ENCODE measurements around the gene HSD17B4.
"Not testable (repeated sequence)": the region's sequence is repeated elsewhere in the genome, so short reads cannot be mapped to it uniquely, and the experiment has no call there.

The HSD17B4 gene

DNA sequence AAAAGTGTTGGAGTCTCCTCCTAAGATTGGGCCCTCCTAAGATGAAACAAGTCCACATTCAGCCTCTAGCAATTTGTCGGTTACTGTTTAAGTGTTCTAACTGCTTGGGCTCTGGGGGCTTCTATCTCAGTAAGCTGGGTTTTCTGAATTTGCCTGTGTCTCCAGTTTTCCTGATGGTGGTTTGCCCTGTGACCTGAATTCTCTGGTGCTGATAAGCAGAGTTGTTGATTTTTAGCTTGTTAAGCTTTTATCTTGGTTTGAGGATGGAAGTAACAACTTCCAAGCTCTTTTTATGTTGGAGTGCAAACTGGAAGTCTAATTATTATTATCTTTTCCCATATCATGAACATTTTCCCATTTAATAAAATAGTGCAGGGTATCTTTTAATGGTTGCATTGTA, 30.9 kb downstream of the HSD17B4 start:
- no peak for DNase-seq

DNA sequence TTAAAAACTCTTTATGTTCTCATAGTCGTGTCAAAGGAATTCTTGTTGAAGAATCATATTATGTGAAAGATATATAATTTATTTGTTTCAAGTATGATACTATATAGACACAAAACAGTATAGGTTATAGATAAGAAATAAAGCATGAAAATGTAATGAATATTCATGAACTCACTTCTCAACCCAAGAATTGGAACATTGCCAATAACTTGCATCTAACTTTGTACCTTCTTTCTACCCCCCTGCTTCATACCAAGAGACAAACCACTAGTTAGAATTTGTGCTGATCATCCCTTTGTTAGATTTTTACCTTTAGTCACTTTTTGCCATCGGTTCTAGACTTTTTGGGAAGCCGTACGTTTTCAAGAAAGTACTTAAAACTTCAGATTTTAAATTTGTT, 32.6 kb downstream of the HSD17B4 start:
- no peak for DNase-seq

DNA sequence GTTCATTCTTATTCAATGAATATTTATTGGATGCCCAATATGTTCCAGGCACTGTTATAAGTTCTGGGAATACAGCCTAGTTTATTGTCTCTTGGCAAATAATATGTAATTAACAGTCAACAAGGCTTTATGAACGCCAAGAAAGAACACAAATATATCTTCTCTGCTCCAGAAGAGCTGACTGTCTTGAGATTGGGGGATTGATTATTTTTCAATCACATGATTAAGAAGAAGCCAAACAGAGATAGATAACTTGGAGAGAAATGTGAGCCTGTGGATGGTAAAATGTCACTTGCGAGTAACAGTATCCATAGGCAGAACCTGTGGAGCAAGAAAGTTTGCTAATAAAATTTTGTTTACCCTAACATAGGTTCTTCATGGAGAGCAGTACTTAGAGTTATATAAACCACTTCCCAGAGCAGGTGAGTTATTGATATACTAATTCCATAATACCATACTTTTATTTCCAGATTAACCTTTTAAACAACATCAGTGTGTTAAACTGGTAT, 49.4 kb downstream of the HSD17B4 start:
- DNase-seq: no peak

DNA sequence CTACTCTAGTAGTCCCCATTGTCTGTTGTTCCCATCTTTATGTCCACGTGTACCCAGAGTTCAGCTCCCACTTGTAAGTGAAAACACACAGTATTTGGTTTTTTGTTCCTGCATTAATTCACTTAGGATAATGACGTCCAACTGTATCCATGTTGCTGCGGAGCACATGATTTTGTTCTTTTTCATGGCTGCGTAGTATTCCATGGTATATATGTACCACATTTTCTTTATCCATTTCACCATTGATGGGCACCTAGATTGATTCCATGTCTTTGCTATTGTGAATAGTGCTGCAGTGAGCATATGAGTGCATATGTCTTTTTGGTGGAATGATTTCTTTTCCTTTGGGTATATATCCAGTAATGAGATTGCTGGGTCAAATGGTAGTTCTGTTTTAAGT, 51.6 kb downstream of the HSD17B4 start:
- not testable (repeated sequence) for DNase-seq

- DNase-seq: no peak
Measured at GRCh38 chr5:119512277-119512676, 60.0 kb downstream of the HSD17B4 start.

GRCh38 chr5:119515192-119515591, 62.9 kb downstream of the HSD17B4 start:
- DNase-seq: no peak

- DNase-seq: not testable (repeated sequence)
Measured at GRCh38 chr5:119517115-119517514, 64.8 kb downstream of the HSD17B4 start.

GRCh38 chr5:119521232-119521631, 68.9 kb downstream of the HSD17B4 start:
- DNase-seq: no peak

DNA sequence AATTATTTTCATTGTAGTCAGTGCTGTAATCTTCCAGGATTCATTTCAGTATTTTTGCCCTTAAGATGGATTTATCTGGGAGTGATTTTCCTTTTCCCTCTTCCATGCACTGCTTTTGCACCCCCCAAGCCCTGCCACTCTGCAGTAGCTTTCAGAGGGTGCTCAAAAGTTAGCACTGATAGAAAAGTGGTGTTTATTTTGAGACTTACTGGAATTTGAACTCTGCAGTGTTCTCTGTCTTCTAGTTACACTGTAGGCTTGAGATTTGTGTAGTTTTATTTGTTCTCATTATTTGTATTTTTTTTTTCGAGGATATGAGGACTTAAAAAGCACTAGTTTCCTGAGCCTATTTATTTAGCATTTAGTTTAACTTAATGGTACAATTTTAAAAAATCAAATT, 70.5 kb downstream of the HSD17B4 start:
- no peak for DNase-seq

DNA sequence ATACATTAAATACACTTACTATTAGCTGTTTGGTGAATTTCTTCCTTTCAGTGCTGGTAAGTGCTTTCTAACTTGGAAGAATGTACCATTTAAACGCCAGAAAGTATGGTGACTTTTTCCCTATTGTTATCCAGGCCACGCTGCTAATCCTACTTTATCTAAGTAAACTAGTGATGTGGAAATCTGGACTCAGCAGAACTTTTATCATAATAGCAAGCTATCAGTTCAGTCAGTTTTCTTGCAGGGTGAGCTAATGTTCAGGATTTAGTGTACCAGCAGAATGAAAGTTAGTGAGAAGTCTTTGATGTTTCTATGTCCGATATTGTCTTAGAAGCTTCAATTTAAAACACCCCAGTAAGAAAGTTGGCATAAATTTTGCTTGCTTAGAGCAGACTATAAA, 72.2 kb downstream of the HSD17B4 start:
- DNase-seq: no peak

GRCh38 chr5:119527351-119527750, 75.1 kb downstream of the HSD17B4 start:
- no peak for DNase-seq

DNA sequence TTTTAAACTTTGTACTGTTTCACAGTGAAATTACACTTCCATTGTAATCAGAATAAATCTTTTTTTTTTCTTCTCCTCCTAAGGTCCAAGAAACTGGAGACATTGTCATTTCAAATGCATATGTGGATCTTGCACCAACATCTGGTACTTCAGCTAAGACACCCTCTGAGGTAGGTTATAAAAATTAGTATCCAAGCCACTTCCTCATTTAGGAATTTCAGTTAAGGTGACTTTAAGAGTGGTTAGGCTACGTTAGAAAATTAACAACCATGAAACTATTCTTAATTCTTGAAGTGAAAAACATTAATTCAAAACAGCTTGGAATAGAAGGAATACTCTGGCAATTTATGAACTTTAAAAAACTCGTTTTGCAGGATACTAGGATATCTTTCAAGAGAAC, 77.5 kb downstream of the HSD17B4 start:
- DNase-seq: no peak

GRCh38 chr5:119532637-119533036, 80.3 kb downstream of the HSD17B4 start:
- DNase-seq: no peak

DNA sequence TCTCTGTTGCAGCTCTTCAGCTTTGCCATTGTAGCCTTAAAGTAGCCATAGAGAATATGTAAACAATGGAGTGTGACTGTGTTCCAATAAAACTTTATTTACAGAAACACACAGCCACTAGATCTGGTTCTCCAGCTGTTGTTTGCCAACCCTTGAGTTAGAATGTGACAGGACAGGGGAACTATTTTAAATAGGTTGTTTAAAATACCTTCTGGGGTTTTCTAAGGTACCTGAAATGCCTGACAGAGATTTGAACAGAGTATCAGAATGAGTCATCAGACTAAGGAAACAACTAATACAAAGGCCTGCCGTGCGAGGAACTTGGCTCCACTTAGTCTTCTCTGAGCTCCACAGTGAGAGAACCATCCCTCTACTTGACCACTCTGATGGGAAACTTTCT, 85.4 kb downstream of the HSD17B4 start:
- DNase-seq: no peak

DNA sequence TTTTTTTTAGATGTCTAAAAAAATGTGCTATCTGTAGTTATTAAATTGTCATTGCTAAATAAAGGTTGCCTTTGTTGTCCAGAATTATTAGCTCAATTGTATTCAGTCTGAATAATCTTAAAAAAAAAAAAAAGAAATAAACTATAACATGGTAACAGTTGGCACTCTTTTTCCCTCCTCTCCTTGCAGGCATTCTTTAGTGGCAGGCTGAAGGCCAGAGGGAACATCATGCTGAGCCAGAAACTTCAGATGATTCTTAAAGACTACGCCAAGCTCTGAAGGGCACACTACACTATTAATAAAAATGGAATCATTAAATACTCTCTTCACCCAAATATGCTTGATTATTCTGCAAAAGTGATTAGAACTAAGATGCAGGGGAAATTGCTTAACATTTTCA, 89.4 kb downstream of the HSD17B4 start:
- no peak for DNase-seq

- no peak for DNase-seq
Measured at GRCh38 chr5:119551819-119552218, 99.5 kb downstream of the HSD17B4 start.

GRCh38 chr5:119554597-119554996, 102.3 kb downstream of the HSD17B4 start:
- DNase-seq: no peak

- no peak for DNase-seq
Measured at GRCh38 chr5:119570910-119571309, 118.6 kb downstream of the HSD17B4 start.

- no peak for DNase-seq
Measured at GRCh38 chr5:119578937-119579336, 126.6 kb downstream of the HSD17B4 start.

- DNase-seq: no peak
Measured at GRCh38 chr5:119582987-119583386, 130.7 kb downstream of the HSD17B4 start.

GRCh38 chr5:119583684-119584083, 131.4 kb downstream of the HSD17B4 start:
- DNase-seq: no peak
